Embryonic facial prominence (tissue), 1 donor: ENCODE measurements around the gene LMCD1.

Source experiments
- DNase-seq: peaks from one replicate; pipeline ENCODE4 v3.0.0-alpha.2; 2016; ENCODE audit errors: extremely low spot score

The LMCD1 gene

DNA sequence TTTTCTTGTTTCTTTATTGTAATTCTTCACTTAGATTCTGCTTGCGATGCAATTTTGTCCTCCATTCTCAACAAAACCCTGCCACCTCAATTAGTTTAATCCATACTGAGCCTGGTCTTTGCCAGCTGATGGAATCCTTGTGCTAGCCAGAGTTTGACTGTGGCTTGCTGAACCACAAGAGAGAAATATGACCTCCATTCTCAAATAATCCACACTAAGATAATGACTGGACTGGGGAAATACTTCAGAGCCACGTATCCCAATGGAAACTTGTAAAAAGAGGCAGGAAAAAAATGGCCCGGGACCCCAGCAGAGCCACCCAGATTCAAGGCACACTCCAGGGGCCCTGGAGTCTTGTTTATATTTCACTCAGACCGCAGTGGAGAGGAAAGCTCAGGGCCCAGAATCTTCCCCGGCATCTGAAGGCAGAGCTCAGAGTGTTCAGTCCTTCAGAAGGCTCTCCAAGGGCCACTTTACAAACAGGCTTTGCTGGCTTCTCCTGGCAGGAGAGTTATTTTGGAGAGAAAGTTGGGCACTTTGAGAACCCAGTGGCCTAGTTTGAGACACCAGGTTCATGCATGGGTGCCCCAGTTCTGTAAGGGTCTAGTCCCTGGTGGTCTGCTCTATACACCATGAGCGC is 80.3 kb downstream of the LMCD1 start:
- DNase-seq: no peak

DNA sequence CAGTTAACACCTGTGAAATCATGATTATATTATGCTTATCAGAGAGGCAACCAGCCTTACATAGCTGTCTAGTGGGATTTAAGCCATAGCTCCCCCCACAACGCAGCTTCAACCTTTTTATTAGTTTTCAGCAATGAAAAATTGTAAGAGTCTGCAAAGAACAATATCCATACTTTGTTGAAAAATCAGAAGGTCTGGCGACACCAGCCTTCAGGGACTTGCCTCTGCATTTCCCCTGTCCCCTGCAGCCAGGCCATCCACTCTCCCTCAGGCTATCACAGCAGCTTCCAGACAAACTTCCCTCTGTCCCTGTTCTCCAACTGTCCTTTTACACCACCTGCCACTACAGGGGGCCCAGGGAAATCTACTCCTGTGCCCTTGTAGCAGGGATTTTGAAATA is 83.0 kb downstream of the LMCD1 start:
- no peak for DNase-seq

GRCh38 chr3:8589880-8590556 is 88.4 kb downstream of the LMCD1 start:
- DNase-seq: peak; percentile 64

DNA sequence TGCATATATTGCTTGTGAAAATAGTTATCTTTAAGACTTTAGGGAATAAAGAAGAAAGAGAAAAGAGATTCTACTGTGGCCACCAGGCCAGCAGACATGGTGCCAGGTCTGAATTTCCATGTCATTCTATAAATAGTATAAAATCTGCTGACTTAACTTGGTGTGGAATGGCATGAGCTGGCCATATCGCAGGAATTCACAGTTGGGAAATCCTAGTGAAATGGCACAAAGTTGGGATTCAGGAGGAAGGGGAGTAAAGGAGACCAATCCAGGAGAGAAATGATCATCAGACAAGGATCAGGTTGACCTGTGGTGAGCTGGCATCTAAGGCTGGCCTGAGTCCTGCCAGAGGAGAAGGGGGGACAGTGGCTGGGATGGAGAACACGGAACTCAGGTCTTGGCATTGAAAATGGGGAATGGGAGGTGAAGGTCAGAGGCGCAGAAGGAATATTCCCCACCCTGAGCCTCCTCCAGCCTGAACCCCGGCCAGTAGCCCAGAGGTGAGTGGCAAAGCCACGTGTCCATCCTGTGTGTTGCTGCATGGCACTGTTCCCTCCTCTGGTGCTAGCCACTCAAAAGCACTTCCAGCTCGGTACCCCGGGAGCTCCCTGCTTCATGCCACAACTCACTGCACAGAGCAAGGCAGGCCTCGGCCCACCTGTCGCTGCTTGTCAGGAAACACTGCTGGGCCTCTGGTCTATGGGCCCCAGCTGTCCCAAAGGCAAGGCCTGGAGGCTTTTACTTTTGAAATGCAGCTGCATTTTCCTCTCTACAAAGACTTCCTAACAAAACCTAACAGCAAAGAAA is 91.6 kb downstream of the LMCD1 start:
- no peak for DNase-seq

- no peak for DNase-seq
Observed at GRCh38 chr3:8595252-8595651, 93.6 kb downstream of the LMCD1 start.

GRCh38 chr3:8595695-8596115 is 94.1 kb downstream of the LMCD1 start:
- DNase-seq: no peak

DNA sequence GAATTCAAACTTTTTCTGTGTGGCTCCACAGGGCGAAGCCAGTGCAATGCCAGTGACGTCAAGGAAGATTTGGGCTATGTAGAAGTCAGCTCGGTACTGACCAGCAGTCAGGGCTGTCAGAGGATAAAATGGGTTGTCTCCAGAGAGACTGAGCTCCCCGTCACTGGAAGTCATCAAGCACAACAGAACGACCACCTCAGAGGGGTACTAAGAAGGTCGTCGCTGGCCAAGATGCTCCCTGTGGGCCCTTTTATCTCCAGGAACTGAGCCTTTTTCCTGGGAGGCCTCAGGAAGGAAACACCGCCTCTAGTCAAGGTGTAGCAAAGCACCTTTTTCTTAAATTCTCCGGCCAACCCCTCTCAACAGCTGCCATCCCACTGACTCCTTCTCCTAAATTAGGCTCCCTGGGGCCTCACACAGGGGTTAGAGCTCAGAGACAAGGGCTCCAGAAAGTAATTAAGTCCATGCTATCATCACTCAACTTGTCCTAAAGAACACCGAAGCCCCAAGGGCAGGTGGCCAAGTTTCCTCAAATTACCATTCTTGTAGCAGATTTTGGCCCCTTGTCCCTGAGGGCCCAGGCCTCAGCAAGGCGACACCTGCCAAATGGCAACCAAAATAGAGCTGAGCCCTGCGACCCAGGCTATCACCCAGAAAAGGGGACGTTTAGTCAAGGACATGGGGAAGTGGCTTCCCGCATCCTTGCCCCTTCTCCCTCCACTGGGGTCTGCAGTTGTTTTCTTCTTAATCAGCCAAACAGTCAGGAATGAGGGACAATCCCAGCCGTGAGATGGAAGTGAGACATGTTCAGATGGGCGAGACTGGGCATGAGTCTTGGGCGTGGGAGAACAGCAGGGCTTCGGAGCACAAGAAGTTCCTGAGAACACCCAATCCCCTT is 94.9 kb downstream of the LMCD1 start:
- no peak for DNase-seq

DNA sequence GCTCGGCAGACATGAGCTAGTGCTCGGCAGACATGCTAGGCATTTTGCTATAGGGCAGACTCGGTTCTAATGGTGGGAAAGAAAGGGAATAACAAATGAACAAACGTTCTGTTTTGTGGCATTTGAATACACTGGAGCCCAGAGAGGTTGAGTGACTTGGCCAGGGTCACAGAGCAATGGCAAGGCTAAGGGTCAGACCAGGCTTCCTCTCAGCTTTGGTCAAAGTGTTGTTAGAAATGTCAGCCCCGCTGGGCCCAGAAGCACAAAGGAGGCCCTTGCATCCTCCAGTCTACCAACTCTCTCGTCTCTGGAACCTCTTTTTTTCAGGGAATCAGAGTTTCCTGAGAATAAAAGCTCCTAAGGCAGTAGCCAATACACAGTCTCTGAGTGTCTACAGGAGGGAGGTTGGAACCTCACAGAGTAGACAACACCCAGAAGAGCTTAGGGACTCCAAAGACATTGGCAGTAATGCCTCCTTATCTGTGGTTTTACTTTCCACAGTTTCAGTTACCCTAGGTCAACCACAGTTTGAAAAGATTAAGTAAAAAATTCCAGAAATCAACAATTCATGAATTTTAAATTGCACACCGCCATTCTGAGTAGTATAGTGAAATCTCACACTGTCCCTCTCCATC is 95.7 kb downstream of the LMCD1 start:
- no peak for DNase-seq

DNA sequence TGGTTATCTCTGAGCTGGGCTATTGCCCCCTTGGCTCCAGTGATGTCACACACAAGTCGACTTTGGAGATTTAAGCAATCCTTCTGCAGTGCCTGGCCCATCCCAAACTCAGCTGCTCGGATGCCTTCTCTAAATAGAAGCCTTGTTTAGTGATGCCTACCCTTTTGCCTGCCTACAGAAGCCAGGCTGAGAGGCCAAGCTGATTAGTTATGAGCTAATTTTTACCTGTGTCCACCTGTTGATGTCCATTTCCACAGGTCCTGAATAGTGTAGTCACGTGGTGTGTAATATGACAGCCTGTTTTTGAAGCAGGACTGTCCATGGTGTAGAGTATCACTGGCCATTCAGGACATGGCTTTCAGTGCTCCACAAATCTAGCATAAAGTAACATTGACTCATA is 97.5 kb downstream of the LMCD1 start:
- DNase-seq: no peak

DNA sequence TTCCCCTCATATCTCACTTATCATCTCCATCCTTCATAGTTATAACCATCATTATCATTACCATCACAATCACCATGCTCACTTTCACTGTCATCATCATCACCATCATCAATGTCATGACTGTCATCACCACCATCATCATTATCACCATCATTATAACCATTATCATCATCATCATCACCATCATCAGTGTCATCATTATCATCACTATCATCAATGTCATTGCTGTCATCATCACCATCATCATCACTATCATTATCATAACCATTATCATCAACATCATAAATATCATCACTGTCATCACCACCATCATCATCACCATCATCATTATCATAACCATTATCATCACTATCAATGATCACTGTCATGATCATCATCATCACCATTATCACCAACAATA is 98.8 kb downstream of the LMCD1 start:
- no peak for DNase-seq

DNA sequence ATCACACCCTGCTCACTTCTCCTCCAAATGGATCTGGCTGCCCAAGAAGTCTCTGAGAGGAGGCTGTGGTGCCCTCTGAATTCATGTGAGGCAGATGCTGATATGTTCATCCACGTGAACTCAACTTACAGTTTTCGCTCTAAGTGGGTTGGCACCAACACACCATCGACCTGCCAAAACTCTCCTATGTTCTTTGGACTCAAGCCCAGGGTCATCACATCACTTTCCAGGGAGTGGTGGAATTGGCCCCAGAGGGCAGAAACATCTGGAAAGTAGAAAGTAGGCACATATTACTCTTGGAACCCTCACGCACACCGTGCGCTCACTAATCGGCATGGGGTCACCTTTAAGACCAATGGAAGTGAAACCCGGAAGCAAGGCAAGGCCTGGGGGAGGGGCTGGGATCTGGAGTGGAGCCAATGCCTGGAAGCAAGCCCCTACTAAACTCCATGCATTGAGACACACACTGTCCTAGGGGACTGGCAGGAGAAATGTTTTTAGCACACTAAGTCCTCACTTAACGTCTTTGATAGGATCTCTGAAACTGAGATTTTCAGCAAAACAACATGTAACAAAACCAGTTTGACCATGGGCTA is 101.6 kb downstream of the LMCD1 start:
- DNase-seq: no peak

GRCh38 chr3:8604006-8604405 is 102.4 kb downstream of the LMCD1 start:
- DNase-seq: no peak

DNA sequence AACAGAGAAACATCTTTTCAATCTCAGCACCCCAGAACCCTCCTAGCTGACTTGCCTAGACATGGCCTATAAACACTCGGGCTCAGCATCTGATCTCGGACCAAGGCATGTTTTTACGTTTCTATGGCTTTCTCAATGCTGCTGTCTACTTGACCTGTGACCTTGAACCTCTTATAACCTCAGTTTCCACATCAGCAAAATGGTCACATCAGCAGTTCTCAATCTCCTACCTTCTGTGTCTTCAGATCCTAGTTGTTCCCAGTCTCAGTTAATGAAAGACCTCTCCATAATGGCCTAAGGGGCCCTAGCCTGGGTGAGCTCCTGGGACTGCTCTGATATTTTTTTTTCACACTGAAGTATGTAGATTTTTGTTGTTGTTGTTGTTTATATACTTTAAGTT is 103.4 kb downstream of the LMCD1 start:
- no peak for DNase-seq

- no peak for DNase-seq
Observed at GRCh38 chr3:8606701-8607231, 105.1 kb downstream of the LMCD1 start.

DNA sequence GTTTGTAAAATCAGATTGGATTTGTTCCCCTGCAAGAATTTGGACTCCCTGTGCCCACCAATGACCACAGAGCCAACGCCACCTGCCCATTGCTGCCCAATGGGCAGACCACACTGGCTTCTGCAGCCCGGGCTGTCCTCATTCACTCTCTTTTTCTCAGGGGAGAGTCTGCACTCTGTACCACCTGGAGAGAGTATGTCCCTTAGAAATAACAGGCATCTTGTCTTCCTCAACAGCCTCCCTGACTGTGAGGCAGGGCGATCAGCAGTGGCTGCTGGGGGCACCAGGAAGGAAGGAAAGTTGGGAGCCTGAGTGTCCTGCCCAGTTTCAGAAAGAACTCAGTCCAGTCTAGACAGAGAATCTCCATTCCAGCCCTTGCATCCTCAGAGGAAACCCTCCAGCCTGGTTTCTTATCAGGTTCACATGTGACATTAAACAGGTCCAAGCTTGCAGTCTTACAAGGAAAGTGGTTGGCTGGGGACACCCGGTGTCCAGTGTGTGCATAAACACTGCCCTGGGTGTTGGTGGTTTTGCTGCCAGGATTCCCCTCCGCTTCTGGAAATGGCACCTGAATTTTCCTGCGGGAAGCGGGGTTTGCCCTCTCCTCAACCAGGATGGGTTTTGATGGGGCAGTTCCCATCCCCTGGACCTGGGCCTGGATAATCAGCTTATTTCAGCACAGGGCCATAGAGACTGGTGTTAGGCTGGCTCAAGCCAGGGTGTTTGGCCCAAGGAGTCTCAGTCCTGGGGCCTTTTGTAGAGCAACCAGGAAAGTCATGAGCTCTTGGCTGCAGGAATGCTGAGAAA is 105.8 kb downstream of the LMCD1 start:
- DNase-seq: no peak

GRCh38 chr3:8608041-8608790 is 106.6 kb downstream of the LMCD1 start:
- no peak for DNase-seq

- no peak for DNase-seq
Observed at GRCh38 chr3:8608791-8609467, 107.3 kb downstream of the LMCD1 start.

- DNase-seq: no peak
Observed at GRCh38 chr3:8610951-8611350, 109.3 kb downstream of the LMCD1 start.

GRCh38 chr3:8617921-8618320 is 116.3 kb downstream of the LMCD1 start:
- no peak for DNase-seq
